K562 (cell line): ENCODE results near the gene GUCA1A. TPM values are rescaled to one million over a fixed set of nuclear protein-coding genes. Genes with fewer than 3 reads are reported as not detected.

Source experiments
- CREB5 ChIP-seq: fragments of 250-450 bp; sonication (Bioruptor Pico); IDR thresholded peaks from 2 replicates; pipeline ENCODE4 v1.5.0; 2020; ENCODE audit warnings: mild to moderate bottlenecking
- ELF1 ChIP-seq: fragments of 200-800 bp; sonication (Bioruptor generic); IDR thresholded peaks from 2 replicates; pipeline ENCODE4 v1.6.1; 2016; ENCODE audit warnings: missing genetic modification characterization, missing compliant biosample characterization
- HCFC1 ChIP-seq: IDR thresholded peaks from 2 replicates; pipeline ENCODE4 v1.6.1; 2012; ENCODE audit warnings: low read depth, low read length, improper control_type of control experiment
- ILF3 ChIP-seq: fragments of 450-650 bp; IDR thresholded peaks from 2 replicates; pipeline ENCODE4 v1.6.1; 2018; ENCODE audit warnings: antibody characterized with exemption, mild to moderate bottlenecking, moderate library complexity, borderline replicate concordance
- JUN ChIP-seq, 2 experiments: sonication (generic) in 1 of 2; formaldehyde crosslinking in 1 of 2; IDR thresholded peaks; 2 replicates each; pipeline versions ENCODE4 v1.6.1 to v1.8.0; 2012 to 2022; ENCODE audit warnings: borderline replicate concordance in 2 of 2, mild to moderate bottlenecking in 2 of 2, improper control_type of control experiment in 1 of 2, low read depth in 1 of 2, low read length in 1 of 2, missing genetic modification reagents in 1 of 2
- PHF21A ChIP-seq: fragments of 450-650 bp; IDR thresholded peaks from 2 replicates; pipeline ENCODE4 v1.6.1; 2017; ENCODE audit warnings: low read depth, borderline replicate concordance
- RBFOX2 ChIP-seq: fragments of 200-400 bp; formaldehyde crosslinking; IDR thresholded peaks from 2 replicates; pipeline ENCODE4 v1.6.1; 2017; ENCODE audit warnings: low read depth, mild to moderate bottlenecking, low read length, moderate library complexity
- SLC30A9 ChIP-seq: fragments of 250-450 bp; sonication (Bioruptor Pico); IDR thresholded peaks from 2 replicates; pipeline ENCODE4 v1.8.0; 2022; ENCODE audit warnings: mild to moderate bottlenecking, moderate library complexity
- TAL1 ChIP-seq: fragments of 450-650 bp; IDR thresholded peaks from 2 replicates; pipeline ENCODE4 v1.6.1; 2016; ENCODE audit warnings: mild to moderate bottlenecking
- ZBTB1 ChIP-seq: sonication (generic); formaldehyde crosslinking; IDR thresholded peaks from 2 replicates; pipeline ENCODE4 v1.8.1; 2023; ENCODE audit warnings: missing genetic modification reagents, low read depth, mild to moderate bottlenecking, borderline replicate concordance
- ZNF318 ChIP-seq, 2 experiments: fragments of 450-650 bp; IDR thresholded peaks; 2 replicates each; pipeline ENCODE4 v1.6.1; 2016; ENCODE audit warnings: mild to moderate bottlenecking in 2 of 2, borderline replicate concordance in 1 of 2, low read depth in 1 of 2, moderate library complexity in 1 of 2
- ZNF512 ChIP-seq: IDR thresholded peaks from 2 replicates; pipeline ENCODE4 v1.6.1; 2016; ENCODE audit warnings: missing genetic modification characterization, missing compliant biosample characterization
- ZNF551 ChIP-seq: fragments of 250-450 bp; sonication (Bioruptor Pico); IDR thresholded peaks from 2 replicates; pipeline ENCODE4 v1.5.0; 2021; ENCODE audit warnings: mild to moderate bottlenecking, moderate library complexity
- ZNF76 ChIP-seq: fragments of 250-450 bp; sonication (Bioruptor Pico); IDR thresholded peaks from 2 replicates; pipeline ENCODE4 v1.4.0; 2020; ENCODE audit warnings: mild to moderate bottlenecking, moderate library complexity, borderline replicate concordance
- ZNF766 ChIP-seq: fragments of 200-800 bp; sonication (Bioruptor generic); conservative IDR thresholded peaks from 2 replicates; pipeline ENCODE4 v1.6.1; 2016; ENCODE audit warnings: missing genetic modification characterization, missing compliant biosample characterization
- polyA plus RNA-seq, 8 experiments: library from polyadenylated mRNA; depleted of rRNA in 4 of 8; stranded (reverse) in 5 of 8; unstranded in 3 of 8; fragments of >200 nt; fragmentation: Nextera tagmentation in 2 of 8; fragmentation: Illumina TruSeq in 1 of 8; extraction: Ambion mirVana in 2 of 8; extraction: Trizol in 1 of 8; gene quantifications; 2 replicates each; pipeline versions ENCODE4 v1.2.1 to v1.2.3, GENCODE V29; 2011 to 2014; ENCODE audit warnings: inconsistent platforms in 1 of 8, missing spikeins in 1 of 8
- total RNA-seq, 7 experiments: library from RNA; depleted of rRNA in 6 of 7; stranded (reverse); fragments of >200 nt in 6 of 7; fragmentation: Illumina TruSeq in 2 of 7; extraction: Trizol in 2 of 7; gene quantifications; 2 replicates each; pipeline versions ENCODE4 v1.2.1 to v1.2.3, GENCODE V29; 2011 to 2021; ENCODE audit warnings: low replicate concordance in 1 of 7

The GUCA1A gene
- total and polyA plus RNA-seq, 9 of the 15 experiments (the other 6 are each of a cell fraction or from before 2014, with no cell fraction given): not detected

- no peak for TF ChIP-seq ELF1 (tag)
- TF ChIP-seq CREB5 (CRISPR knock-in tag): no peak
- no peak for TF ChIP-seq ZNF76 (CRISPR knock-in tag)
- no peak for TF ChIP-seq HCFC1
- TF ChIP-seq PHF21A: no peak
- TF ChIP-seq ZNF766 (CRISPR knock-in tag): no peak
- peak in 1 of 2 experiments; percentile 52; a peak in 1 of 4 replicates for TF ChIP-seq ZNF318 (IDR thresholded peaks at IDR 0.05; ENCODE audit: borderline replicate concordance in 1 of 2, low read depth in 1 of 2)
- no peak for TF ChIP-seq TAL1
- TF ChIP-seq SLC30A9 (CRISPR knock-in tag): no peak
- no peak for TF ChIP-seq ILF3
- TF ChIP-seq ZNF551: no peak
- TF ChIP-seq RBFOX2: no peak; the same call in 1 of the 2 replicates
- no peak for TF ChIP-seq ZBTB1 (CRISPR knock-in tag)
- peak; percentile 97 for TF ChIP-seq JUN (IDR thresholded peaks at IDR 0.05; ENCODE audit: borderline replicate concordance, low read depth, low read length)
- no peak for TF ChIP-seq JUN (CRISPR knock-in tag; IDR thresholded peaks at IDR 0.05; ENCODE audit: borderline replicate concordance)
- no peak for TF ChIP-seq ZNF512 (tag)
These were observed 51.3 kb downstream of the GUCA1A start (continued) for GRCh38 chr6:42224222-42225028.
